K562 (cell line): Measurements from ENCODE around the gene INHBE. TPM values are rescaled to one million over a fixed set of nuclear protein-coding genes. Genes with fewer than 3 reads are reported as not detected.

Source experiments
- ATAC-seq: fragments of 200-7000 bp; cut with Tn5 transposase; 3 replicates; pipeline ENCODE4 v1.9.1; 2020; ENCODE audit warnings: moderate library complexity
- BruUV-seq: library from RNA; stranded (reverse); fragments of 400-500 nt; replicated peaks from 2 replicates; lab custom pipeline; 2021; lab: Mats Ljungman, UMichigan
- CTCF ChIA-PET: fragments of 300-600 bp; formaldehyde crosslinking; extraction: SDS; loops from one replicate; lab custom pipeline; 2021; ENCODE audit warnings: low intra/inter-chr PET ratio; lab: Yijun Ruan, JAX
- POLR2A ChIA-PET: fragments of 300-600, 350-650 bp; sonication (Branson Sonifier 250); formaldehyde crosslinking; extraction: SDS; loops from one replicate; lab custom pipeline; 2021; ENCODE audit warnings: antibody characterized with exemption, inconsistent platforms; lab: Yijun Ruan, JAX
- DNase-seq, 4 experiments: peaks; one replicate each; pipeline versions ENCODE4 v3.0.0 to v3.0.0-alpha.2; 2011 to 2018; ENCODE audit warnings: low spot score in 3 of 4, mixed read lengths in 3 of 4; ENCODE audit errors: extremely low read depth in 1 of 4
- FAIRE-seq: peaks from 2 replicates; lab custom pipeline; 2011; peaks lifted over from hg19 to GRCh38; lab: Jason Lieb, UNC
- H2AFZ ChIP-seq: 2 replicates; pipeline ENCODE4 v1.6.0; 2011; ENCODE audit warnings: low read depth, low read length, control low read depth, inconsistent platforms
- H3K27ac ChIP-seq: fragments of 200-600 bp; 3 replicates; pipeline ENCODE4 v1.8.0; 2011; ENCODE audit warnings: low read depth, mild to moderate bottlenecking, control low read depth, inconsistent platforms, low read length, moderate library complexity, mixed read lengths; ENCODE audit errors: extremely low read depth
- H3K27me3 ChIP-seq, 2 experiments: fragments of 300-600 bp in 1 of 2; 2 replicates in 1 of 2; 3 replicates in 1 of 2; pipeline versions ENCODE4 v1.6.0 to v1.8.0; 2011; ENCODE audit warnings: inconsistent platforms in 2 of 2, low read length in 2 of 2, mild to moderate bottlenecking in 1 of 2, mixed read lengths in 1 of 2, moderate library complexity in 1 of 2; ENCODE audit not compliant: control insufficient read depth in 2 of 2, insufficient read depth in 2 of 2
- H3K36me3 ChIP-seq: fragments of 300-600 bp; 3 replicates; pipeline ENCODE4 v1.8.0; 2011; ENCODE audit warnings: mild to moderate bottlenecking, low read length, inconsistent platforms; ENCODE audit not compliant: control insufficient read depth, insufficient read depth
- H3K4me1 ChIP-seq, 2 experiments: fragments of 200-600 bp in 1 of 2; replicated peaks in 1 of 2; 2 replicates in 1 of 2; 3 replicates in 1 of 2; pipeline versions ENCODE4 v1.5.1 to v1.8.0; 2011; ENCODE audit warnings: inconsistent platforms in 2 of 2, low read length in 2 of 2, mild to moderate bottlenecking in 1 of 2, mixed read lengths in 1 of 2, moderate library complexity in 1 of 2; ENCODE audit not compliant: control insufficient read depth in 2 of 2, insufficient read depth in 2 of 2
- H3K4me2 ChIP-seq: 2 replicates; pipeline ENCODE4 v1.6.1; 2011; ENCODE audit warnings: low read length, control low read depth, inconsistent platforms, mixed read lengths; ENCODE audit not compliant: insufficient read depth
- H3K4me3 ChIP-seq: fragments of 200-600 bp; sonication (generic), shearing (Covaris generic); 2 replicates; pipeline ENCODE4 v1.5.1; 2016; ENCODE audit warnings: control low read depth, inconsistent platforms
- H3K79me2 ChIP-seq: fragments of 200-600 bp; 3 replicates; pipeline ENCODE4 v1.8.0; 2011; ENCODE audit warnings: low read length, inconsistent platforms; ENCODE audit not compliant: control insufficient read depth, insufficient read depth
- H3K9ac ChIP-seq, 2 experiments: 2 replicates each; pipeline versions ENCODE4 v1.6.0 to v1.6.1; 2011; ENCODE audit warnings: low read depth in 2 of 2, low read length in 2 of 2, control low read depth in 1 of 2, inconsistent platforms in 1 of 2, mild to moderate bottlenecking in 1 of 2, mixed read lengths in 1 of 2; ENCODE audit not compliant: insufficient read depth in 1 of 2
- H3K9me1 ChIP-seq: one replicate; pipeline ENCODE4 v1.6.0; 2011; ENCODE audit warnings: inconsistent platforms, mild to moderate bottlenecking, low read length, moderate library complexity; ENCODE audit not compliant: control insufficient read depth, insufficient read depth
- H3K9me3 ChIP-seq: replicated peaks from 2 replicates; pipeline ENCODE4 v1.5.1; 2011; ENCODE audit warnings: low read depth, low read length, inconsistent platforms; ENCODE audit not compliant: control insufficient read depth, insufficient read depth
- H4K20me1 ChIP-seq: replicated peaks from 2 replicates; pipeline ENCODE4 v1.6.1; 2011; ENCODE audit warnings: low read length, inconsistent platforms, mixed read lengths; ENCODE audit not compliant: control insufficient read depth, insufficient read depth
- POLR2AphosphoS2 ChIP-seq: IDR thresholded peaks from 2 replicates; pipeline ENCODE4 v1.6.1; 2012; ENCODE audit warnings: low read length, improper control_type of control experiment
- RNF219 ChIP-seq: fragments of 250-450 bp; sonication (Bioruptor Pico); IDR thresholded peaks from 2 replicates; pipeline ENCODE4 v1.5.0; 2022; ENCODE audit warnings: mild to moderate bottlenecking
- ZNF75A ChIP-seq: fragments of 450-650 bp; formaldehyde crosslinking; IDR thresholded peaks from 2 replicates; pipeline ENCODE4 v1.4.0; 2020; ENCODE audit warnings: mild to moderate bottlenecking
- in situ Hi-C: fragments of 300-500 bp; cut with MboI; formaldehyde crosslinking; loops from 4 replicates; pipeline ENCODE4 v1.15.0; 2018; ENCODE audit warnings: inconsistent platforms, mixed read lengths
- intact Hi-C: fragments of 100-400 bp; cut with micrococcal nuclease; formaldehyde crosslinking; loops from 2 replicates; pipeline ENCODE4 v1.14.2; 2022
- polyA plus RNA-seq, 8 experiments: library from polyadenylated mRNA; depleted of rRNA in 4 of 8; stranded (reverse) in 5 of 8; unstranded in 3 of 8; fragments of >200 nt; fragmentation: Nextera tagmentation in 2 of 8; fragmentation: Illumina TruSeq in 1 of 8; extraction: Ambion mirVana in 2 of 8; extraction: Trizol in 1 of 8; gene quantifications; 2 replicates each; pipeline versions ENCODE4 v1.2.1 to v1.2.3, GENCODE V29; 2011 to 2014; ENCODE audit warnings: inconsistent platforms in 1 of 8, missing spikeins in 1 of 8
- total RNA-seq, 7 experiments: library from RNA; depleted of rRNA in 6 of 7; stranded (reverse); fragments of >200 nt in 6 of 7; fragmentation: Illumina TruSeq in 2 of 7; extraction: Trizol in 2 of 7; gene quantifications; 2 replicates each; pipeline versions ENCODE4 v1.2.1 to v1.2.3, GENCODE V29; 2011 to 2021; ENCODE audit warnings: low replicate concordance in 1 of 7

The INHBE gene
- total and polyA plus RNA-seq, 9 of the 15 experiments (the other 6 are each of a cell fraction or from before 2014, with no cell fraction given), result 0.94 to 9.9 (median 7.3) TPM

- ATAC-seq, result peak; percentile 12
- Histone ChIP-seq H3K4me2 (no peak overlapping the region), H3K27me3 (no peaks in the 10 kb centered on the region), H3K27ac (no peak overlapping the region), H3K36me3 (peaks cover 68% of the 10 kb centered on the region), H3K4me1 (no peaks in the 10 kb centered on the region), H3K79me2 (peaks cover 9% of the 10 kb centered on the region; the same call in 1 of the 3 replicates), H3K9ac (no peak overlapping the region), H3K9me1 (peaks cover 6% of the 10 kb centered on the region), H4K20me1 (0 out of 2 replicates have a peak, but pooled peaks cover 6% of the 10 kb centered on the region), H3K9me3 (0 out of 2 replicates have a peak, but pooled peaks cover 3% of the 10 kb centered on the region), H2AFZ (no peak overlapping the region), H3K4me3 (no peak overlapping the region)
- no peak for DNase-seq
- in situ Hi-C loops, result no loop called here
- TF ChIP-seq ZNF75A (CRISPR knock-in tag) (no peak), RNF219 (CRISPR knock-in tag) (peak; percentile 4; the same call in 1 of the 2 replicates), POLR2AphosphoS2 (peak; percentile 67; the same call in 1 of the 2 replicates)
- ChIA-PET CTCF (no interaction called here), POLR2A (interaction anchor here (0.6 to 1.8 kb wide), 11 partner anchors 8 to 270 kb away, joined by 3 to 9 read pairs (median 4); partner anchors contain the start of gene DDIT3)
- no peak for FAIRE-seq
- intact Hi-C loops, result no loop called here
- BruUV-seq, result no TSS peak
These were observed 41.7 kb downstream of the INHBE start for GRCh38 chr12:57496822-57497221.
